HepG2 (cell line): ENCODE results near the gene DDTL. TPM values are rescaled to one million over a fixed set of nuclear protein-coding genes. Genes with fewer than 3 reads are reported as not detected.

Experiments
- ADNP ChIP-seq: sonication (generic); formaldehyde crosslinking; IDR thresholded peaks from 2 replicates; pipeline ENCODE4 v1.4.0; 2020; ENCODE audit warnings: missing genetic modification reagents
- ATF7 ChIP-seq, 2 experiments: fragments of 450-650 bp in 1 of 2; sonication (generic) in 1 of 2; formaldehyde crosslinking in 1 of 2; IDR thresholded peaks; 2 replicates each; pipeline versions ENCODE4 v1.4.0 to v1.6.1; 2016 to 2020; ENCODE audit warnings: antibody characterized with exemption in 1 of 2, mild to moderate bottlenecking in 1 of 2, missing genetic modification reagents in 1 of 2
- CBX5 ChIP-seq: sonication (generic); formaldehyde crosslinking; IDR thresholded peaks from 2 replicates; pipeline ENCODE4 v1.4.0; 2020; ENCODE audit warnings: missing genetic modification reagents, borderline replicate concordance
- HDAC1 ChIP-seq: sonication (generic); formaldehyde crosslinking; IDR thresholded peaks from 2 replicates; pipeline ENCODE4 v1.5.1; 2020; ENCODE audit warnings: mild to moderate bottlenecking, missing genetic modification reagents
- KLF11 ChIP-seq: IDR thresholded peaks from 2 replicates; pipeline ENCODE4 v1.6.1; 2016; ENCODE audit warnings: missing compliant biosample characterization
- POLR2A ChIP-seq, 2 experiments: IDR thresholded peaks; 2 replicates each; pipeline ENCODE4 v1.6.1; 2011; ENCODE audit warnings: low read depth in 2 of 2, low read length in 2 of 2, mild to moderate bottlenecking in 1 of 2, moderate library complexity in 1 of 2; ENCODE audit not compliant: insufficient read depth in 1 of 2
- RNF2 ChIP-seq: fragments of 450-650 bp; conservative IDR thresholded peaks from 2 replicates; pipeline ENCODE4 v1.6.1; 2016; ENCODE audit warnings: low read depth
- SMAD9 ChIP-seq: sonication (generic); formaldehyde crosslinking; IDR thresholded peaks from 2 replicates; pipeline ENCODE4 v1.5.1; 2020; ENCODE audit warnings: mild to moderate bottlenecking, missing genetic modification reagents
- ZNF17 ChIP-seq: sonication (generic); formaldehyde crosslinking; IDR thresholded peaks from 2 replicates; pipeline ENCODE4 v1.5.0; 2020; ENCODE audit warnings: mild to moderate bottlenecking, missing genetic modification reagents
- ZNF367 ChIP-seq: sonication (generic); formaldehyde crosslinking; IDR thresholded peaks from 2 replicates; pipeline ENCODE4 v1.4.0; 2020; ENCODE audit warnings: missing genetic modification reagents, borderline replicate concordance
- ZNF572 ChIP-seq: sonication (generic); formaldehyde crosslinking; IDR thresholded peaks from 2 replicates; pipeline ENCODE4 v1.5.1; 2020; ENCODE audit warnings: mild to moderate bottlenecking, missing genetic modification reagents
- ZNF737 ChIP-seq: sonication (generic); formaldehyde crosslinking; IDR thresholded peaks from 2 replicates; pipeline ENCODE4 v1.5.0; 2020; ENCODE audit warnings: missing genetic modification reagents, mild to moderate bottlenecking, borderline replicate concordance
- ZNF747 ChIP-seq: sonication (generic); formaldehyde crosslinking; IDR thresholded peaks from 2 replicates; pipeline ENCODE4 v1.8.1; 2023; ENCODE audit warnings: missing genetic modification reagents, mild to moderate bottlenecking, borderline replicate concordance
- polyA plus RNA-seq, 8 experiments: library from polyadenylated mRNA; depleted of rRNA in 3 of 8; stranded (reverse) in 7 of 8; unstranded in 1 of 8; fragments of >200 nt; fragmentation: Illumina TruSeq in 4 of 8; extraction: Trizol in 4 of 8; gene quantifications; 2 replicates each; pipeline versions ENCODE4 v1.2.1 to v1.2.3, GENCODE V29; 2011 to 2016; ENCODE audit warnings: low read depth in 4 of 8, missing spikeins in 1 of 8, mixed read lengths in 1 of 8; ENCODE audit not compliant: insufficient read depth in 1 of 8
- total RNA-seq, 5 experiments: library from RNA; depleted of rRNA; stranded (reverse); fragments of >200 nt; fragmentation: Illumina TruSeq; extraction: Trizol; gene quantifications; 2 replicates each; pipeline ENCODE4 v1.2.3, GENCODE V29; 2016; ENCODE audit warnings: low read depth in 1 of 5
- TF ChIP-seq, protein P1 (sequence below): sonication (generic); formaldehyde crosslinking; IDR thresholded peaks from 2 replicates; pipeline ENCODE4 v1.4.0; 2020; ENCODE audit warnings: mild to moderate bottlenecking, missing genetic modification reagents

The DDTL gene
- total and polyA plus RNA-seq, 2 of the 13 experiments (the other 11 are each of a cell fraction or from before 2014, with no cell fraction given), result 0.31 TPM; not detected in 1

DNA sequence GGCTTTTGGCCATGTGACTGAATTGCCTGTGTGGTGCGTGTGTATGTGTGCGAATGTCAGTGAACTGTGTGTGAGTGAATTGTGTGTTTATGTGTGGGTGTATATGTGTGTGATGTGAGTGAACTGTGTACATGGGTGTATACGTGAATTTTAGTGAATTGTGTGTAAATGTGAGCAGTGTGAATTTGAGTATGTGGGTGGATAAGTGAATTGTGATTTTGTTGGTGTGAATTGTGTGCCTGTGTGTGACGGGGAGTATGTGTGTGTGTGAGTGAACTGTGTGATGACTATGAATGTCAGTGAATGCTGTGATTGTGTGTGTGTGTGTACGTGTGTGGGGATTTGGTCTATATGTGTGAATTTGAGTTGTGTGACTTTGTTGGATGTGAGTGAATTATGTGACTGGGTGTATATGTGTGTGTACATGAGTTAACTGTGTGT lies 3.5 kb downstream of the DDTL start (continued):
- TF ChIP-seq ZNF367 (no peak), ZNF17 (CRISPR knock-in tag) (no peak), KLF11 (CRISPR knock-in tag) (no peak), ZNF572 (no peak), CBX5 (CRISPR knock-in tag) (no peak), RNF2 (no peak), HDAC1 (CRISPR knock-in tag) (no peak), SMAD9 (CRISPR knock-in tag) (no peak), ZNF747 (CRISPR knock-in tag) (no peak), ADNP (CRISPR knock-in tag) (no peak), ZNF737 (no peak), POLR2A (IDR thresholded peaks at IDR 0.05; ENCODE audit: insufficient read depth in 1 of 2, low read depth in 2 of 2, low read length in 2 of 2) (peak in 1 of 2 experiments; percentile 17; a peak in 1 of 4 replicates), ATF7 (IDR thresholded peaks at IDR 0.05) (0 out of 2 replicates have a peak, but pooled peaks have one; percentile 7), ATF7 (CRISPR knock-in tag; IDR thresholded peaks at IDR 0.05) (no peak)
- TF ChIP-seq, protein P1, sequence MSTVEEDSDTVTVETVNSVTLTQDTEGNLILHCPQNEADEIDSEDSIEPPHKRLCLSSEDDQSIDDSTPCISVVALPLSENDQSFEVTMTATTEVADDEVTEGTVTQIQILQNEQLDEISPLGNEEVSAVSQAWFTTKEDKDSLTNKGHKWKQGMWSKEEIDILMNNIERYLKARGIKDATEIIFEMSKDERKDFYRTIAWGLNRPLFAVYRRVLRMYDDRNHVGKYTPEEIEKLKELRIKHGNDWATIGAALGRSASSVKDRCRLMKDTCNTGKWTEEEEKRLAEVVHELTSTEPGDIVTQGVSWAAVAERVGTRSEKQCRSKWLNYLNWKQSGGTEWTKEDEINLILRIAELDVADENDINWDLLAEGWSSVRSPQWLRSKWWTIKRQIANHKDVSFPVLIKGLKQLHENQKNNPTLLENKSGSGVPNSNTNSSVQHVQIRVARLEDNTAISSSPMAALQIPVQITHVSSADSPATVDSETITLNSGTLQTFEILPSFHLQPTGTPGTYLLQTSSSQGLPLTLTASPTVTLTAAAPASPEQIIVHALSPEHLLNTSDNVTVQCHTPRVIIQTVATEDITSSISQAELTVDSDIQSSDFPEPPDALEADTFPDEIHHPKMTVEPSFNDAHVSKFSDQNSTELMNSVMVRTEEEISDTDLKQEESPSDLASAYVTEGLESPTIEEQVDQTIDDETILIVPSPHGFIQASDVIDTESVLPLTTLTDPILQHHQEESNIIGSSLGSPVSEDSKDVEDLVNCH (CRISPR knock-in tag), result no peak
- TF ChIP-seq, all 625 proteins: peak for 7
